PC-3 (cell line): ENCODE data around the gene PKNOX2. TPM values are rescaled to one million over a fixed set of nuclear protein-coding genes. Genes with fewer than 3 reads are reported as not detected.

Experiments used
- ATAC-seq: fragments of 200-7000 bp; cut with Tn5 transposase; 2 replicates; pipeline ENCODE4 v1.9.1; 2020; ENCODE audit warnings: mild to moderate bottlenecking, moderate library complexity
- BruUV-seq: library from RNA; stranded (reverse); fragments of 400-500 nt; replicated peaks from 2 replicates; lab custom pipeline; 2021; lab: Mats Ljungman, UMichigan
- CTCF ChIA-PET: fragments of 300-600 bp; sonication (Branson Sonifier 250); formaldehyde crosslinking; loops from one replicate; lab custom pipeline; 2022; ENCODE audit warnings: antibody characterized with exemption; lab: Charles Lee
- POLR2A ChIA-PET: fragments of 300-600 bp; sonication (Branson Sonifier 250); formaldehyde crosslinking; loops from one replicate; lab custom pipeline; 2022; ENCODE audit warnings: antibody characterized with exemption; ENCODE audit not compliant: unreplicated experiment; lab: Charles Lee
- DNase-seq: peaks from one replicate; pipeline ENCODE4 v3.0.0-alpha.2; 2015
- H2AFZ ChIP-seq: fragments of 300-600 bp; sonication (generic); 2 replicates; pipeline ENCODE4 v1.6.0; 2016; ENCODE audit warnings: antibody characterized with exemption, low read length
- H3F3A ChIP-seq: fragments of 300-600 bp; sonication (generic); one replicate; pipeline ENCODE4 v1.6.0; 2017; ENCODE audit warnings: antibody characterized with exemption, low read length, control low read depth, mild to moderate bottlenecking; ENCODE audit not compliant: unreplicated experiment
- H3K27ac ChIP-seq: fragments of 300-600 bp; sonication (generic); 2 replicates; pipeline ENCODE4 v1.5.1; 2016; ENCODE audit warnings: mild to moderate bottlenecking, low read length
- H3K27me3 ChIP-seq: fragments of 300-600 bp; sonication (generic); 2 replicates; pipeline ENCODE4 v1.6.1; 2016; ENCODE audit warnings: low read length, mixed read lengths
- H3K36me3 ChIP-seq: fragments of 300-600 bp; sonication (generic); 2 replicates; pipeline ENCODE4 v1.6.1; 2016; ENCODE audit warnings: low read depth, mixed run types, low read length, mixed read lengths
- H3K4me1 ChIP-seq: fragments of 300-600 bp; sonication (generic); 2 replicates; pipeline ENCODE4 v1.5.1; 2016; ENCODE audit warnings: low read length; ENCODE audit not compliant: insufficient read depth
- H3K4me2 ChIP-seq: fragments of 300-600 bp; sonication (generic); 2 replicates; pipeline ENCODE4 v1.6.0; 2016; ENCODE audit warnings: low read length
- H3K4me3 ChIP-seq: fragments of 300-600 bp; sonication (generic); 2 replicates; pipeline ENCODE4 v1.5.1; 2016; ENCODE audit warnings: mild to moderate bottlenecking, low read length, mixed read lengths
- H3K79me2 ChIP-seq: fragments of 300-600 bp; sonication (generic); 2 replicates; pipeline ENCODE4 v1.6.1; 2017; ENCODE audit warnings: low read length, mixed read lengths
- H3K9ac ChIP-seq: fragments of 300-600 bp; sonication (generic); 2 replicates; pipeline ENCODE4 v1.6.0; 2016; ENCODE audit warnings: mild to moderate bottlenecking, low read length
- H3K9me2 ChIP-seq: fragments of 300-600 bp; sonication (generic); replicated peaks from 2 replicates; pipeline ENCODE4 v1.6.1; 2016; ENCODE audit warnings: mixed run types, low read length, mixed read lengths
- H3K9me3 ChIP-seq: fragments of 300-600 bp; sonication (generic); 2 replicates; pipeline ENCODE4 v1.6.1; 2016; ENCODE audit warnings: low read length, mixed read lengths
- H4K20me1 ChIP-seq: fragments of 300-600 bp; sonication (generic); 2 replicates; pipeline ENCODE4 v1.6.1; 2016; ENCODE audit warnings: low read length, mixed read lengths
- EZH2 ChIP-seq: fragments of 300-600 bp; sonication (generic); IDR thresholded peaks from one replicate; pipeline ENCODE4 v1.6.1; 2017; ENCODE audit warnings: antibody characterized with exemption, mild to moderate bottlenecking, low read length; ENCODE audit not compliant: unreplicated experiment
- EZH2phosphoT487 ChIP-seq: fragments of 300-600 bp; sonication (generic); IDR thresholded peaks from 2 replicates; pipeline ENCODE4 v1.6.1; 2018; ENCODE audit warnings: mild to moderate bottlenecking, antibody characterized with exemption, low read length, borderline replicate concordance
- intact Hi-C: fragments of 100-400 bp; cut with micrococcal nuclease; formaldehyde crosslinking; loops from 2 replicates; pipeline ENCODE4 v1.9.0; 2023
- total RNA-seq: library from RNA; depleted of rRNA; stranded (reverse); fragments of >200 nt; gene quantifications from 2 replicates; pipeline ENCODE4 v1.2.3, GENCODE V29; 2014
- TF ChIP-seq, protein P1 (sequence below): fragments of 300-600 bp; sonication (generic); conservative IDR thresholded peaks from 2 replicates; pipeline ENCODE4 v1.5.1; 2017; ENCODE audit warnings: antibody characterized with exemption, low read depth, mild to moderate bottlenecking, low read length

Gene PKNOX2
- total RNA-seq, 1 experiment from 2014 or later: not detected

DNA sequence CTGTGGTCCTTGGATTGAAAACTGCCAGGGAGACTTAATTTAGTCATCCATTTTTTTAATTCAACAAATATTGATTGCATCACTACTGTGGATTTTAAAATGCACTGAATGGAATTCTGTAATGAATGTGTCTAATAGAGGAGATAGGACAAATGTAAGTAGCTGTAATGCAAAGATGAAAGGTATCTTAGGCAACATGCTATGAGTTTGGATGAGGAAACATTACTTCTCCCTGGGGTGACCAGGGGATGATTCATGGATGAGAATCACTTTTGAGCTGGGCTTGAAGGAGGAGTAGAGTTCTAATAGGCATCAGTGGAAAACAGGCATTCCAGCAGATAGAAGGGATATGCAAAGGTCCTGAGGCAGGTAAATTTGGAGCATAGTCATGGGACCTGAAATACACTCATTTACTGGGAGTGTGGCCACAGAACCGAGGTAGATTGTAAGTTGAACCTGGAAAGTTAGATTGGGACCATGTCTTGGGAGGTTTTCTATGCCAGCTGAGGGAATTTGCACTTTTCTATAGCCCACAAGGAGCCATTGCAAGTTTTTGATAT lies 43.4 kb downstream of the PKNOX2 start:
- H3K27me3 ChIP-seq: peaks cover 97% of the 10 kb centered on the region
- no peak overlapping the region for H3K9ac ChIP-seq
- no peaks in the 10 kb centered on the region for H3K9me2 ChIP-seq
- POLR2A ChIA-PET: no interaction called here
- no peak overlapping the region for H2AFZ ChIP-seq
- ATAC-seq (no peak), DNase-seq (peak; percentile 17)
- no peaks in the 10 kb centered on the region for H4K20me1 ChIP-seq
- TF ChIP-seq, protein P1, sequence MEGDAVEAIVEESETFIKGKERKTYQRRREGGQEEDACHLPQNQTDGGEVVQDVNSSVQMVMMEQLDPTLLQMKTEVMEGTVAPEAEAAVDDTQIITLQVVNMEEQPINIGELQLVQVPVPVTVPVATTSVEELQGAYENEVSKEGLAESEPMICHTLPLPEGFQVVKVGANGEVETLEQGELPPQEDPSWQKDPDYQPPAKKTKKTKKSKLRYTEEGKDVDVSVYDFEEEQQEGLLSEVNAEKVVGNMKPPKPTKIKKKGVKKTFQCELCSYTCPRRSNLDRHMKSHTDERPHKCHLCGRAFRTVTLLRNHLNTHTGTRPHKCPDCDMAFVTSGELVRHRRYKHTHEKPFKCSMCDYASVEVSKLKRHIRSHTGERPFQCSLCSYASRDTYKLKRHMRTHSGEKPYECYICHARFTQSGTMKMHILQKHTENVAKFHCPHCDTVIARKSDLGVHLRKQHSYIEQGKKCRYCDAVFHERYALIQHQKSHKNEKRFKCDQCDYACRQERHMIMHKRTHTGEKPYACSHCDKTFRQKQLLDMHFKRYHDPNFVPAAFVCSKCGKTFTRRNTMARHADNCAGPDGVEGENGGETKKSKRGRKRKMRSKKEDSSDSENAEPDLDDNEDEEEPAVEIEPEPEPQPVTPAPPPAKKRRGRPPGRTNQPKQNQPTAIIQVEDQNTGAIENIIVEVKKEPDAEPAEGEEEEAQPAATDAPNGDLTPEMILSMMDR: no peak
- no peak for TF ChIP-seq EZH2
- CTCF ChIA-PET: no interaction called here
- H3K9me3 ChIP-seq: no peaks in the 10 kb centered on the region
- no peak overlapping the region for H3K4me3 ChIP-seq
- no peak overlapping the region for H3K27ac ChIP-seq
- H3K4me1 ChIP-seq: no peaks in the 10 kb centered on the region
- intact Hi-C loops: no loop called here
- H3K79me2 ChIP-seq: no peaks in the 10 kb centered on the region
- no peak overlapping the region for H3K4me2 ChIP-seq
- no TSS peak for BruUV-seq
- H3F3A ChIP-seq: no peaks in the 10 kb centered on the region
- no peaks in the 10 kb centered on the region for H3K36me3 ChIP-seq

DNA sequence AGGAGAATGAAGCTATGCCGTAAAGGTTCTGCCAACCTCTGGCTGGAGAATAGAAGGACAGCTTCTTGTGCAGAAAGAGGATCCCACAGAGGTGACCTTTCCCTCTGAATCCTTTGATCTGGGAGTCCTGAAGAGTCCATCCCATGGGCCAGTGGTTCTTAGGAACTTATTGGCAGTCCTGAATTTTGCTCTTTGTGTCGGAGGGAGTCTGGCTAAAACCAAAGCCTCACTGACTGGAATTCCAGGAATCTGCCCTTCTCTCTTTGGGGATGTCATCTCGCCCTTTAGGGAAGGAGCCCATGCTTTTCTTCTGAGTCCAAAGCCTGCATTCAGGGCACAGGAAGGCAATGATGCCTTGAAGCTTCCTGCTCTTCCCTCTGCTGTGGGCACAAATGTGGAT lies 45.5 kb downstream of the PKNOX2 start:
- Histone ChIP-seq H3K27ac (no peak overlapping the region), H3K9me2 (no peaks in the 10 kb centered on the region), H3K27me3 (peaks cover 97% of the 10 kb centered on the region), H4K20me1 (no peaks in the 10 kb centered on the region), H3K79me2 (no peaks in the 10 kb centered on the region), H2AFZ (no peak overlapping the region), H3F3A (no peaks in the 10 kb centered on the region), H3K4me2 (no peak overlapping the region), H3K4me1 (no peaks in the 10 kb centered on the region), H3K9me3 (no peaks in the 10 kb centered on the region), H3K4me3 (no peak overlapping the region), H3K9ac (no peak overlapping the region), H3K36me3 (no peaks in the 10 kb centered on the region)
- CTCF ChIA-PET: no interaction called here
- intact Hi-C loops: no loop called here
- BruUV-seq: no TSS peak
- TF ChIP-seq, protein P1: no peak
- TF ChIP-seq EZH2 (no peak), EZH2phosphoT487 (no peak)
- no peak for ATAC-seq
- POLR2A ChIA-PET: no interaction called here
- no peak for DNase-seq

DNA sequence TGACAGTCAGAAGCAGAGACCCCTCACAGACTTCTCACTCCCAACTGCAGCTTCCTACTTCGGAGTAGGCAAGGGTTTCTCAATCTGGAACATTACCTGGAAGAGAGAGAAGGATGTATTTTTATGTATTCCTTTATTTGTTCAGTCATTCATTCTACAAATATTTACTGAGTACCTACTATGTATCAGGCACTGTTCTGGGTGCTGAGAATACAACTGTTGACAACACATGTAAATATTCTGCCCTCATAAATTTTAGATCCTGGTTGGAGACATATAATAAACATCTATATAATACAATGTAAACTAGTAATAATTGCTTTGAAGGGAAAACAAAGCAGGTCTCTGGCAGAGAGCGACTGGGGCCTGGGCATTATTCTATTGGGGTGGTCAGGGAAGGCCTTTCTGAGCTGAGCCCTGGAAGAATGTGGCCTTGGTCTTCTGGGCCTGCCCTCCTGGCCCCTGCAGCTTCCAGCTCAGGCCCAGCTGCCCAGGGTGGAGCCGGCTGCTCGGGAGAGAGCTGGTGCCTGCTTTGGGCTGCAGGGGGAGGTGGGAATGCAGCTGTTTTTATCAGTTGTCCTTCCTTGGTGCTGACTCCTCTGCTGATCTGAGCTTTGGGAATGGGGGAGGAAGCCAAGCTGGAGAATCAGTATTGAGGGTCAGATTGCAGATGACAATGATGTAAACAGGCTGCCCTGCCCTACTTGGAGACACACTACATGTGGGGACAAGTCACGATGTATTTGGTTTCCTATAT lies 46.8 kb downstream of the PKNOX2 start:
- no peaks in the 10 kb centered on the region for H3K36me3 ChIP-seq
- BruUV-seq: no TSS peak
- H2AFZ ChIP-seq: no peak overlapping the region
- no peaks in the 10 kb centered on the region for H3F3A ChIP-seq
- DNase-seq (no peak), ATAC-seq (no peak)
- no peaks in the 10 kb centered on the region for H3K4me1 ChIP-seq
- POLR2A ChIA-PET: no interaction called here
- H3K9me3 ChIP-seq: no peaks in the 10 kb centered on the region
- no peak overlapping the region for H3K4me2 ChIP-seq
- H3K27me3 ChIP-seq: peaks cover 97% of the 10 kb centered on the region
- H3K9ac ChIP-seq: no peak overlapping the region
- no peaks in the 10 kb centered on the region for H3K79me2 ChIP-seq
- TF ChIP-seq, protein P1: no peak
- TF ChIP-seq EZH2phosphoT487 (no peak), EZH2 (no peak)
- H3K4me3 ChIP-seq: no peak overlapping the region
- H3K9me2 ChIP-seq: no peaks in the 10 kb centered on the region
- intact Hi-C loops: no loop called here
- H3K27ac ChIP-seq: no peak overlapping the region
- no peaks in the 10 kb centered on the region for H4K20me1 ChIP-seq
- CTCF ChIA-PET: no interaction called here
